SK-N-SH treated with all-trans-retinoic acid at 6 μM for 48 hours (cell line): ENCODE data around the gene SCYGR3.

Experiments
- ATAC-seq: fragments of 200-7000 bp; cut with Tn5 transposase; 3 replicates; pipeline ENCODE4 v1.9.1; 2020; ENCODE audit warnings: mild to moderate bottlenecking, moderate library complexity
- BACH2 ChIP-seq: fragments of 250-450 bp; sonication (Bioruptor Pico); IDR thresholded peaks from 2 replicates; pipeline ENCODE4 v1.9.0; 2021; ENCODE audit warnings: mild to moderate bottlenecking, borderline replicate concordance
- CSDC2 ChIP-seq: fragments of 250-450 bp; sonication (Bioruptor Pico); IDR thresholded peaks from 2 replicates; pipeline ENCODE4 v1.5.0; 2020; ENCODE audit warnings: mild to moderate bottlenecking, moderate library complexity
- CSRNP3 ChIP-seq: fragments of 250-450 bp; sonication (Bioruptor Pico); IDR thresholded peaks from 2 replicates; pipeline ENCODE4 v1.5.1; 2021; ENCODE audit warnings: mild to moderate bottlenecking, moderate library complexity
- ESRRG ChIP-seq: fragments of 250-450 bp; sonication (Bioruptor Pico); IDR thresholded peaks from 2 replicates; pipeline ENCODE4 v1.6.1; 2021; ENCODE audit warnings: mild to moderate bottlenecking
- GLIS3 ChIP-seq: fragments of 250-450 bp; sonication (Bioruptor Pico); IDR thresholded peaks from 2 replicates; pipeline ENCODE4 v1.5.0; 2020; ENCODE audit warnings: mild to moderate bottlenecking, moderate library complexity
- RARB ChIP-seq: fragments of 250-450 bp; sonication (Bioruptor Pico); IDR thresholded peaks from 2 replicates; pipeline ENCODE4 v1.8.0; 2021; ENCODE audit warnings: mild to moderate bottlenecking, moderate library complexity
- TOX ChIP-seq: fragments of 250-450 bp; sonication (Bioruptor Pico); IDR thresholded peaks from 2 replicates; pipeline ENCODE4 v1.8.0; 2021; ENCODE audit warnings: mild to moderate bottlenecking, moderate library complexity, borderline replicate concordance
- ZC3H10 ChIP-seq: fragments of 250-450 bp; sonication (Bioruptor Pico); IDR thresholded peaks from 2 replicates; pipeline ENCODE4 v1.5.1; 2021; ENCODE audit warnings: mild to moderate bottlenecking, moderate library complexity
- ZFP3 ChIP-seq: fragments of 250-450 bp; sonication (Bioruptor Pico); IDR thresholded peaks from 2 replicates; pipeline ENCODE4 v1.5.0; 2020; ENCODE audit warnings: mild to moderate bottlenecking, moderate library complexity
- ZFP30 ChIP-seq: fragments of 450-650 bp; formaldehyde crosslinking; IDR thresholded peaks from 2 replicates; pipeline ENCODE4 v1.5.0; 2022; ENCODE audit warnings: mild to moderate bottlenecking, moderate library complexity
- ZNF70 ChIP-seq: fragments of 450-650 bp; formaldehyde crosslinking; IDR thresholded peaks from 2 replicates; pipeline ENCODE4 v1.5.0; 2020; ENCODE audit warnings: mild to moderate bottlenecking, moderate library complexity
- ZNF8 ChIP-seq: fragments of 450-650 bp; formaldehyde crosslinking; IDR thresholded peaks from 2 replicates; pipeline ENCODE4 v1.5.0; 2020; ENCODE audit warnings: mild to moderate bottlenecking, moderate library complexity
- TF ChIP-seq, protein P1 (sequence below): fragments of 250-450 bp; sonication (Bioruptor Pico); IDR thresholded peaks from 2 replicates; pipeline ENCODE4 v1.8.0; 2021; ENCODE audit warnings: low read depth, mild to moderate bottlenecking, moderate library complexity, borderline replicate concordance
- TF ChIP-seq, protein P2 (sequence below): fragments of 250-450 bp; sonication (Bioruptor Pico); IDR thresholded peaks from 2 replicates; pipeline ENCODE4 v1.5.1; 2020; ENCODE audit warnings: low read depth, mild to moderate bottlenecking, moderate library complexity
- TF ChIP-seq, protein P3 (sequence below): fragments of 250-450 bp; sonication (Bioruptor Pico); IDR thresholded peaks from 2 replicates; pipeline ENCODE4 v1.8.0; 2020; ENCODE audit warnings: mild to moderate bottlenecking, moderate library complexity, borderline replicate concordance
- TF ChIP-seq, protein P4 (sequence below): fragments of 250-450 bp; sonication (Bioruptor Pico); IDR thresholded peaks from 2 replicates; pipeline ENCODE4 v1.5.0; 2020; ENCODE audit warnings: mild to moderate bottlenecking, moderate library complexity

SCYGR3 gene

GRCh38 chr2:227613272-227613660 lies 1.4 kb downstream of the SCYGR3 start:
- TF ChIP-seq CSRNP3 (CRISPR knock-in tag) (no peak), GLIS3 (CRISPR knock-in tag) (no peak), ZC3H10 (CRISPR knock-in tag) (no peak), BACH2 (CRISPR knock-in tag) (no peak), ZNF8 (CRISPR knock-in tag) (no peak)
- TF ChIP-seq, protein P1, sequence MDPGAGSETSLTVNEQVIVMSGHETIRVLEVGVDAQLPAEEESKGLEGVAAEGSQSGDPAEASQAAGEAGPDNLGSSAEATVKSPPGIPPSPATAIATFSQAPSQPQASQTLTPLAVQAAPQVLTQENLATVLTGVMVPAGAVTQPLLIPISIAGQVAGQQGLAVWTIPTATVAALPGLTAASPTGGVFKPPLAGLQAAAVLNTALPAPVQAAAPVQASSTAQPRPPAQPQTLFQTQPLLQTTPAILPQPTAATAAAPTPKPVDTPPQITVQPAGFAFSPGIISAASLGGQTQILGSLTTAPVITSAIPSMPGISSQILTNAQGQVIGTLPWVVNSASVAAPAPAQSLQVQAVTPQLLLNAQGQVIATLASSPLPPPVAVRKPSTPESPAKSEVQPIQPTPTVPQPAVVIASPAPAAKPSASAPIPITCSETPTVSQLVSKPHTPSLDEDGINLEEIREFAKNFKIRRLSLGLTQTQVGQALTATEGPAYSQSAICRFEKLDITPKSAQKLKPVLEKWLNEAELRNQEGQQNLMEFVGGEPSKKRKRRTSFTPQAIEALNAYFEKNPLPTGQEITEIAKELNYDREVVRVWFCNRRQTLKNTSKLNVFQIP (CRISPR knock-in tag): no peak
- TF ChIP-seq, protein P2, sequence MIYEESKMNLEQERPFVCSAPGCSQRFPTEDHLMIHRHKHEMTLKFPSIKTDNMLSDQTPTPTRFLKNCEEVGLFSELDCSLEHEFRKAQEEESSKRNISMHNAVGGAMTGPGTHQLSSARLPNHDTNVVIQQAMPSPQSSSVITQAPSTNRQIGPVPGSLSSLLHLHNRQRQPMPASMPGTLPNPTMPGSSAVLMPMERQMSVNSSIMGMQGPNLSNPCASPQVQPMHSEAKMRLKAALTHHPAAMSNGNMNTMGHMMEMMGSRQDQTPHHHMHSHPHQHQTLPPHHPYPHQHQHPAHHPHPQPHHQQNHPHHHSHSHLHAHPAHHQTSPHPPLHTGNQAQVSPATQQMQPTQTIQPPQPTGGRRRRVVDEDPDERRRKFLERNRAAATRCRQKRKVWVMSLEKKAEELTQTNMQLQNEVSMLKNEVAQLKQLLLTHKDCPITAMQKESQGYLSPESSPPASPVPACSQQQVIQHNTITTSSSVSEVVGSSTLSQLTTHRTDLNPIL: no peak
- no peak for ATAC-seq

- no peak for ATAC-seq
These were observed 1.9 kb downstream of the SCYGR3 start for GRCh38 chr2:227612546-227613271.

DNA sequence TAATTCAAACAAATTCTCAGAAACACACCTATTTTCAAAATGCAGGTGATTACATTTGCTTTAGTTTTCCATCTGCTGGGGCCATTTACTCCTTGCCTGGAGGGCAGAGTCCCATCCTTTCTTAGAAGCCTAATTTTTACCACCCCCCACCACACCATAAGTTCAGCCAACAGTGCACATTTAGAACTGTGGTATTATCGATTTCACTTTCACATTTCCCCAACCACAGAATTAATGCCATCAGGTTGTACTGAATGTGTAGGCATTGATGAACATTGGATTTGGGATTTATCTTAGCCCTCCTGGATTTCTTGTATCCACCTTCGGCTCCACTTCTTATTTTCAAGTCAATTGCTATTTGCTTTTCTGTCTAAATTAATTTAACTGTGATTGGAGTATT lies 4.5 kb downstream of the SCYGR3 start:
- ATAC-seq: no peak

More at GRCh38 chr2:227612546-227613271, 1.9 kb downstream of the SCYGR3 start:
- no peak for TF ChIP-seq CSDC2 (CRISPR knock-in tag)
- no peak for TF ChIP-seq RARB (CRISPR knock-in tag)
- no peak for TF ChIP-seq BACH2 (CRISPR knock-in tag)
- TF ChIP-seq GLIS3 (CRISPR knock-in tag): no peak
- TF ChIP-seq ZFP30 (CRISPR knock-in tag): no peak
- no peak for TF ChIP-seq ZNF70 (CRISPR knock-in tag)
- TF ChIP-seq TOX: no peak
- no peak for TF ChIP-seq CSRNP3 (CRISPR knock-in tag)
- TF ChIP-seq, protein P3, sequence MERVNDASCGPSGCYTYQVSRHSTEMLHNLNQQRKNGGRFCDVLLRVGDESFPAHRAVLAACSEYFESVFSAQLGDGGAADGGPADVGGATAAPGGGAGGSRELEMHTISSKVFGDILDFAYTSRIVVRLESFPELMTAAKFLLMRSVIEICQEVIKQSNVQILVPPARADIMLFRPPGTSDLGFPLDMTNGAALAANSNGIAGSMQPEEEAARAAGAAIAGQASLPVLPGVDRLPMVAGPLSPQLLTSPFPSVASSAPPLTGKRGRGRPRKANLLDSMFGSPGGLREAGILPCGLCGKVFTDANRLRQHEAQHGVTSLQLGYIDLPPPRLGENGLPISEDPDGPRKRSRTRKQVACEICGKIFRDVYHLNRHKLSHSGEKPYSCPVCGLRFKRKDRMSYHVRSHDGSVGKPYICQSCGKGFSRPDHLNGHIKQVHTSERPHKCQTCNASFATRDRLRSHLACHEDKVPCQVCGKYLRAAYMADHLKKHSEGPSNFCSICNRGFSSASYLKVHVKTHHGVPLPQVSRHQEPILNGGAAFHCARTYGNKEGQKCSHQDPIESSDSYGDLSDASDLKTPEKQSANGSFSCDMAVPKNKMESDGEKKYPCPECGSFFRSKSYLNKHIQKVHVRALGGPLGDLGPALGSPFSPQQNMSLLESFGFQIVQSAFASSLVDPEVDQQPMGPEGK (CRISPR knock-in tag): no peak
- TF ChIP-seq, protein P1 (CRISPR knock-in tag): no peak
- no peak for TF ChIP-seq ESRRG (CRISPR knock-in tag)
- TF ChIP-seq, all 23 proteins: peak for 0

More for the DNA sequence above, 4.5 kb downstream of the SCYGR3 start:
- TF ChIP-seq ZC3H10 (CRISPR knock-in tag) (no peak), ZFP3 (CRISPR knock-in tag) (no peak), GLIS3 (CRISPR knock-in tag) (no peak), BACH2 (CRISPR knock-in tag) (no peak), ZNF8 (CRISPR knock-in tag) (no peak), TOX (no peak), CSDC2 (CRISPR knock-in tag) (no peak), ZNF70 (CRISPR knock-in tag) (no peak)
- TF ChIP-seq, protein P4, sequence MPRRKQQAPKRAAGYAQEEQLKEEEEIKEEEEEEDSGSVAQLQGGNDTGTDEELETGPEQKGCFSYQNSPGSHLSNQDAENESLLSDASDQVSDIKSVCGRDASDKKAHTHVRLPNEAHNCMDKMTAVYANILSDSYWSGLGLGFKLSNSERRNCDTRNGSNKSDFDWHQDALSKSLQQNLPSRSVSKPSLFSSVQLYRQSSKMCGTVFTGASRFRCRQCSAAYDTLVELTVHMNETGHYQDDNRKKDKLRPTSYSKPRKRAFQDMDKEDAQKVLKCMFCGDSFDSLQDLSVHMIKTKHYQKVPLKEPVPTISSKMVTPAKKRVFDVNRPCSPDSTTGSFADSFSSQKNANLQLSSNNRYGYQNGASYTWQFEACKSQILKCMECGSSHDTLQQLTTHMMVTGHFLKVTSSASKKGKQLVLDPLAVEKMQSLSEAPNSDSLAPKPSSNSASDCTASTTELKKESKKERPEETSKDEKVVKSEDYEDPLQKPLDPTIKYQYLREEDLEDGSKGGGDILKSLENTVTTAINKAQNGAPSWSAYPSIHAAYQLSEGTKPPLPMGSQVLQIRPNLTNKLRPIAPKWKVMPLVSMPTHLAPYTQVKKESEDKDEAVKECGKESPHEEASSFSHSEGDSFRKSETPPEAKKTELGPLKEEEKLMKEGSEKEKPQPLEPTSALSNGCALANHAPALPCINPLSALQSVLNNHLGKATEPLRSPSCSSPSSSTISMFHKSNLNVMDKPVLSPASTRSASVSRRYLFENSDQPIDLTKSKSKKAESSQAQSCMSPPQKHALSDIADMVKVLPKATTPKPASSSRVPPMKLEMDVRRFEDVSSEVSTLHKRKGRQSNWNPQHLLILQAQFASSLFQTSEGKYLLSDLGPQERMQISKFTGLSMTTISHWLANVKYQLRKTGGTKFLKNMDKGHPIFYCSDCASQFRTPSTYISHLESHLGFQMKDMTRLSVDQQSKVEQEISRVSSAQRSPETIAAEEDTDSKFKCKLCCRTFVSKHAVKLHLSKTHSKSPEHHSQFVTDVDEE (CRISPR knock-in tag): no peak
- TF ChIP-seq, all 23 proteins: peak for 0
